Heart left ventricle (tissue), 13 donors: Measurements from ENCODE around the gene SIM1.

Source experiments
- CTCF ChIP-seq, 12 donors: fragments of 200-600 bp; sonication (generic) in 4 of 12; IDR thresholded peaks; one replicate each; pipeline versions ENCODE4 v1.5.0 to v1.8.0; 2018 to 2022; ENCODE audit warnings: antibody characterized with exemption in 12 of 12, mild to moderate bottlenecking in 5 of 12
- POLR2A ChIP-seq, 2 donors: fragments of 450-650 bp; IDR thresholded peaks; one replicate each; pipeline ENCODE4 v1.6.1; 2017; ENCODE audit warnings: antibody characterized with exemption in 2 of 2, mild to moderate bottlenecking in 2 of 2, moderate library complexity in 2 of 2
- donor health status: ischemic (EF 13 %, LVEDD 7.1; RV severe dilation, severe dysfunction).
- donor health status: DM: no; HTN: yes; CAD: no.
- donor health status: DM: no; HTN: no; CAD: no.
- donor health status: ischemic (EF 25% LVEDD 6.9; RV normal size, moderate dysfunction).
- donor health status: ischemic (EF 25% LVEDD 5.7; RV mildly dilated, moderate dysfunction).
- donor health status: ischemic (EF 35%, LVEDD 5.7; RV mildly dilated, moderate dysfunction).
- donor health status: nonischemic (EF 11% LVEDD 7.7; RV severe dilation, severe dysfunction).
- donor health status: DM: yes; HTN: yes; CAD: no.
- donor health status: PGD.
- donor health status: ischemic (EF 29% LVEDD 5.4; RV normal size, mild dysfunction).
- donor health status: nonischemic (EF 23%, LVEDD 6.1; RV moderate dilation, normal function).

GRCh38 chr6:100487638-100488037 is 22.9 kb upstream of the SIM1 start:
- TF ChIP-seq CTCF (IDR thresholded peaks at IDR 0.05): no peak
- no peak for TF ChIP-seq POLR2A (IDR thresholded peaks at IDR 0.05)
